Measurements from ENCODE around the gene CASZ1. TPM values are rescaled to one million over a fixed set of nuclear protein-coding genes. Genes with fewer than 3 reads are reported as not detected.

CASZ1 gene
- total RNA-seq, 2 experiments from 2014 or later, result 3.7 to 4.0 TPM

GRCh38 chr1:10656431-10656830 lies 140.0 kb downstream of the CASZ1 start:
- no peaks in the 10 kb centered on the region for H3K9me3 Mint-ChIP-seq (ENCODE audit: low read depth)
- POLR2A ChIA-PET, result no interaction called here
- H3K27me3 Mint-ChIP-seq, result no peaks in the 10 kb centered on the region
- CTCF ChIA-PET, result no interaction called here
- H3K36me3 Mint-ChIP-seq (ENCODE audit: low read depth), result no peaks in the 10 kb centered on the region
- no peak overlapping the region for H3K27ac Mint-ChIP-seq
- H3K4me3 Mint-ChIP-seq, result no peak overlapping the region
- H3K4me1 Mint-ChIP-seq, result no peaks in the 10 kb centered on the region
- intact Hi-C loops (cut with DNase I, micrococcal nuclease), result no loop called here
- DNase-seq (no peak), ATAC-seq (no peak)

- ATAC-seq (no peak), DNase-seq (no peak)
- Mint-ChIP-seq H3K27me3 (no peaks in the 10 kb centered on the region), H3K27ac (no peak overlapping the region), H3K4me3 (no peak overlapping the region), H3K36me3 (ENCODE audit: low read depth) (no peaks in the 10 kb centered on the region), H3K9me3 (ENCODE audit: low read depth) (no peaks in the 10 kb centered on the region), H3K4me1 (no peaks in the 10 kb centered on the region)
- intact Hi-C loops (cut with DNase I, micrococcal nuclease), result no loop called here
- ChIA-PET POLR2A (no interaction called here), CTCF (no interaction called here)
These were observed 141.4 kb downstream of the CASZ1 start for GRCh38 chr1:10655002-10655401.

GRCh38 chr1:10653370-10654125 lies 142.9 kb downstream of the CASZ1 start:
- Mint-ChIP-seq H3K4me3 (no peak overlapping the region), H3K4me1 (no peaks in the 10 kb centered on the region), H3K9me3 (ENCODE audit: low read depth) (no peaks in the 10 kb centered on the region), H3K36me3 (ENCODE audit: low read depth) (no peaks in the 10 kb centered on the region), H3K27ac (no peak overlapping the region), H3K27me3 (no peaks in the 10 kb centered on the region)
- ChIA-PET CTCF (no interaction called here), POLR2A (no interaction called here)
- intact Hi-C loops (cut with DNase I, micrococcal nuclease), result no loop called here
- DNase-seq (no peak), ATAC-seq (no peak)

- DNase-seq, result no peak
- no peak overlapping the region for H3K4me3 Mint-ChIP-seq
- ChIA-PET POLR2A (no interaction called here), CTCF (no interaction called here)
- H3K4me1 Mint-ChIP-seq, result no peaks in the 10 kb centered on the region
- no peaks in the 10 kb centered on the region for H3K36me3 Mint-ChIP-seq (ENCODE audit: low read depth)
- intact Hi-C loops (cut with DNase I, micrococcal nuclease), result no loop called here
- ATAC-seq, result no peak
- no peaks in the 10 kb centered on the region for H3K9me3 Mint-ChIP-seq (ENCODE audit: low read depth)
- no peaks in the 10 kb centered on the region for H3K27me3 Mint-ChIP-seq
- H3K27ac Mint-ChIP-seq, result no peak overlapping the region
These were observed 143.8 kb downstream of the CASZ1 start for GRCh38 chr1:10652626-10653025.

- intact Hi-C loops (cut with DNase I, micrococcal nuclease), result no loop called here
- Mint-ChIP-seq H3K36me3 (ENCODE audit: low read depth) (no peaks in the 10 kb centered on the region), H3K4me1 (no peaks in the 10 kb centered on the region), H3K9me3 (ENCODE audit: low read depth) (no peaks in the 10 kb centered on the region), H3K4me3 (no peak overlapping the region), H3K27me3 (no peaks in the 10 kb centered on the region), H3K27ac (no peak overlapping the region)
- ATAC-seq, result no peak
- ChIA-PET CTCF (interaction anchor here (1.1 kb wide), 1 partner anchor 157 kb away, joined by 3 read pairs; no protein-coding TSS in a partner anchor), POLR2A (no interaction called here)
- no peak for DNase-seq
These were observed 144.7 kb downstream of the CASZ1 start for GRCh38 chr1:10651793-10652192.

GRCh38 chr1:10651389-10651766 lies 145.1 kb downstream of the CASZ1 start:
- ChIA-PET CTCF (interaction anchor here (1.1 kb wide), 1 partner anchor 156 kb away, joined by 3 read pairs; no protein-coding TSS in a partner anchor), POLR2A (no interaction called here)
- H3K27me3 Mint-ChIP-seq, result no peaks in the 10 kb centered on the region
- no peaks in the 10 kb centered on the region for H3K36me3 Mint-ChIP-seq (ENCODE audit: low read depth)
- H3K4me1 Mint-ChIP-seq, result no peaks in the 10 kb centered on the region
- DNase-seq (no peak), ATAC-seq (no peak)
- H3K9me3 Mint-ChIP-seq (ENCODE audit: low read depth), result no peaks in the 10 kb centered on the region
- H3K27ac Mint-ChIP-seq, result no peak overlapping the region
- intact Hi-C loops (cut with DNase I, micrococcal nuclease), result no loop called here
- no peak overlapping the region for H3K4me3 Mint-ChIP-seq

- ATAC-seq, result no peak
- ChIA-PET POLR2A (no interaction called here), CTCF (interaction anchor here (1.1 kb wide), 1 partner anchor 156 kb away, joined by 3 read pairs; no protein-coding TSS in a partner anchor)
- Mint-ChIP-seq H3K4me3 (no peak overlapping the region), H3K36me3 (ENCODE audit: low read depth) (no peaks in the 10 kb centered on the region), H3K27ac (no peak overlapping the region), H3K27me3 (no peaks in the 10 kb centered on the region), H3K9me3 (ENCODE audit: low read depth) (no peaks in the 10 kb centered on the region), H3K4me1 (no peaks in the 10 kb centered on the region)
- intact Hi-C loops (cut with DNase I, micrococcal nuclease), result no loop called here
- DNase-seq, result no peak
These were observed 145.7 kb downstream of the CASZ1 start for GRCh38 chr1:10650556-10651388.

GRCh38 chr1:10649517-10650201 lies 146.8 kb downstream of the CASZ1 start:
- Mint-ChIP-seq H3K27me3 (no peaks in the 10 kb centered on the region), H3K36me3 (ENCODE audit: low read depth) (no peaks in the 10 kb centered on the region), H3K9me3 (ENCODE audit: low read depth) (no peaks in the 10 kb centered on the region), H3K4me3 (no peak overlapping the region), H3K4me1 (no peaks in the 10 kb centered on the region), H3K27ac (no peak overlapping the region)
- POLR2A ChIA-PET, result no interaction called here
- DNase-seq, result no peak
- no peak for ATAC-seq
- CTCF ChIA-PET, result no interaction called here
- intact Hi-C loops (cut with DNase I, micrococcal nuclease), result no loop called here

GRCh38 chr1:10648689-10649516 lies 147.5 kb downstream of the CASZ1 start:
- intact Hi-C loops (cut with DNase I, micrococcal nuclease), result no loop called here
- Mint-ChIP-seq H3K36me3 (ENCODE audit: low read depth) (no peaks in the 10 kb centered on the region), H3K4me1 (no peaks in the 10 kb centered on the region), H3K27me3 (no peaks in the 10 kb centered on the region), H3K27ac (no peak overlapping the region), H3K4me3 (no peak overlapping the region), H3K9me3 (ENCODE audit: low read depth) (no peaks in the 10 kb centered on the region)
- POLR2A ChIA-PET, result no interaction called here
- ATAC-seq (no peak), DNase-seq (no peak)
- CTCF ChIA-PET, result interaction anchor here (1.0 kb wide), 1 partner anchor 11 kb away, joined by 3 read pairs; no protein-coding TSS in a partner anchor

GRCh38 chr1:10647414-10648170 lies 148.9 kb downstream of the CASZ1 start:
- no peaks in the 10 kb centered on the region for H3K36me3 Mint-ChIP-seq (ENCODE audit: low read depth)
- no peak overlapping the region for H3K4me3 Mint-ChIP-seq
- ChIA-PET CTCF (no interaction called here), POLR2A (no interaction called here)
- intact Hi-C loops (cut with DNase I, micrococcal nuclease), result no loop called here
- H3K27me3 Mint-ChIP-seq, result no peaks in the 10 kb centered on the region
- no peaks in the 10 kb centered on the region for H3K4me1 Mint-ChIP-seq
- ATAC-seq, result no peak
- H3K9me3 Mint-ChIP-seq (ENCODE audit: low read depth), result no peaks in the 10 kb centered on the region
- no peak for DNase-seq
- H3K27ac Mint-ChIP-seq, result no peak overlapping the region

All from activated CD4-positive, alpha-beta T cell treated with anti-CD3 and anti-CD28 coated beads for 36 hours (primary cell).